H1 (cell line): ENCODE measurements around the gene DDR1. TPM values are rescaled to one million over a fixed set of nuclear protein-coding genes. Genes with fewer than 3 reads are reported as not detected.

Source experiments
- CTCF ChIA-PET: fragments of 300-600 bp; sonication (Branson Sonifier 250); formaldehyde crosslinking; loops from one replicate; lab custom pipeline; 2021; ENCODE audit not compliant: partially characterized antibody; lab: Charles Lee
- POLR2A ChIA-PET: fragments of 300-600 bp; sonication (Branson Sonifier 250); formaldehyde crosslinking; loops from one replicate; lab custom pipeline; 2021; ENCODE audit warnings: inconsistent platforms; ENCODE audit not compliant: partially characterized antibody; lab: Charles Lee
- DNase-seq, 2 experiments: peaks; one replicate each; pipeline versions ENCODE4 v3.0.0 to v3.0.0-alpha.2; 2010 to 2022; ENCODE audit warnings: low spot score in 2 of 2, low read depth in 1 of 2, mixed read lengths in 1 of 2
- FAIRE-seq: peaks from 2 replicates; lab custom pipeline; 2011; peaks lifted over from hg19 to GRCh38; lab: Jason Lieb, UNC
- H2AFZ ChIP-seq: 2 replicates; pipeline ENCODE4 v1.8.1; 2012; ENCODE audit warnings: low read length, inconsistent platforms
- H2AK5ac ChIP-seq: 2 replicates; pipeline ENCODE4 v1.6.1; 2013; ENCODE audit warnings: low read depth, low read length
- H2BK120ac ChIP-seq: replicated peaks from 2 replicates; pipeline ENCODE3; 2013; ENCODE audit warnings: low read depth, low read length, inconsistent platforms
- H2BK12ac ChIP-seq: 2 replicates; pipeline ENCODE4 v1.6.1; 2013; ENCODE audit warnings: low read depth, low read length
- H2BK15ac ChIP-seq: 2 replicates; pipeline ENCODE4 v1.6.1; 2013; ENCODE audit warnings: low read length
- H2BK20ac ChIP-seq: 2 replicates; pipeline ENCODE4 v1.6.1; 2013; ENCODE audit warnings: low read length
- H2BK5ac ChIP-seq: 2 replicates; pipeline ENCODE4 v1.6.1; 2013; ENCODE audit warnings: low read depth, low read length
- H3K14ac ChIP-seq: 2 replicates; pipeline ENCODE4 v1.6.1; 2013; ENCODE audit warnings: inconsistent platforms; ENCODE audit not compliant: insufficient read length
- H3K18ac ChIP-seq: 2 replicates; pipeline ENCODE4 v1.6.1; 2013; ENCODE audit warnings: low read length; ENCODE audit errors: extremely low read depth
- H3K23ac ChIP-seq: 2 replicates; pipeline ENCODE4 v1.6.1; 2013; ENCODE audit warnings: inconsistent platforms; ENCODE audit not compliant: insufficient read length
- H3K23me2 ChIP-seq: 2 replicates; pipeline ENCODE4 v1.6.1; 2013; ENCODE audit warnings: low read depth, low read length
- H3K27ac ChIP-seq: 2 replicates; pipeline ENCODE4 v1.6.1; 2011; ENCODE audit warnings: low read depth, low read length, inconsistent platforms
- H3K27me3 ChIP-seq, 4 experiments: replicated peaks in 1 of 4; 1 replicate in 1 of 4; 2 replicates in 3 of 4; pipeline versions ENCODE4 v1.6.1 to v1.8.1; 2011 to 2013; ENCODE audit warnings: low read length in 3 of 4, mild to moderate bottlenecking in 3 of 4, inconsistent platforms in 2 of 4, mixed read lengths in 2 of 4, moderate library complexity in 1 of 4; ENCODE audit not compliant: control insufficient read depth in 3 of 4, insufficient read depth in 3 of 4; ENCODE audit errors: extremely low read depth in 1 of 4
- H3K36me3 ChIP-seq, 4 experiments: 2 replicates each; pipeline versions ENCODE4 v1.6.1 to v1.8.1; 2011 to 2013; ENCODE audit warnings: mild to moderate bottlenecking in 4 of 4, low read length in 3 of 4, moderate library complexity in 2 of 4, control low read depth in 1 of 4, inconsistent platforms in 1 of 4; ENCODE audit not compliant: insufficient read depth in 4 of 4, control insufficient read depth in 2 of 4
- H3K4ac ChIP-seq: replicated peaks from 2 replicates; pipeline ENCODE3; 2013; ENCODE audit warnings: low read length, low read depth, mixed read lengths, inconsistent platforms; ENCODE audit not compliant: insufficient read length
- H3K4me1 ChIP-seq, 4 experiments: replicated peaks in 1 of 4; 1 replicate in 1 of 4; 2 replicates in 3 of 4; pipeline versions ENCODE4 v1.6.1 to v1.8.1; 2011 to 2013; ENCODE audit warnings: low read length in 3 of 4, inconsistent platforms in 2 of 4, mixed read lengths in 1 of 4; ENCODE audit not compliant: insufficient read depth in 4 of 4, control insufficient read depth in 3 of 4
- H3K4me2 ChIP-seq, 2 experiments: 2 replicates each; pipeline versions ENCODE4 v1.6.1 to v1.8.1; 2011 to 2013; ENCODE audit warnings: low read depth in 2 of 2, low read length in 2 of 2, control low read depth in 1 of 2, inconsistent platforms in 1 of 2, mild to moderate bottlenecking in 1 of 2; ENCODE audit not compliant: insufficient read depth in 1 of 2
- H3K4me3 ChIP-seq, 4 experiments: fragments of 200-600, 300-600 bp in 1 of 4; sonication (generic), shearing (Covaris generic), sonication (Bioruptor Twin) in 1 of 4; 2 replicates each; pipeline versions ENCODE4 v1.5.1 to v1.8.1; 2011 to 2016; ENCODE audit warnings: low read length in 4 of 4, low read depth in 3 of 4, control low read depth in 2 of 4, inconsistent platforms in 2 of 4, mild to moderate bottlenecking in 2 of 4, mixed read lengths in 1 of 4, moderate library complexity in 1 of 4; ENCODE audit not compliant: insufficient read depth in 2 of 4; ENCODE audit errors: extremely low read depth in 1 of 4
- H3K56ac ChIP-seq: replicated peaks from 2 replicates; pipeline ENCODE3; 2013; ENCODE audit warnings: low read depth, mild to moderate bottlenecking, mixed read lengths, low read length, inconsistent platforms; ENCODE audit not compliant: insufficient read length
- H3K79me1 ChIP-seq: 2 replicates; pipeline ENCODE4 v1.6.1; 2013; ENCODE audit warnings: low read depth, low read length, control low read depth
- H3K79me2 ChIP-seq, 2 experiments: 2 replicates each; pipeline versions ENCODE4 v1.6.1 to v1.8.1; 2012 to 2013; ENCODE audit warnings: low read length in 2 of 2, mild to moderate bottlenecking in 2 of 2, inconsistent platforms in 1 of 2; ENCODE audit not compliant: insufficient read depth in 2 of 2, control insufficient read depth in 1 of 2
- H3K9ac ChIP-seq, 4 experiments: replicated peaks in 1 of 4; 1 replicate in 1 of 4; 2 replicates in 3 of 4; pipeline versions ENCODE4 v1.6.1 to v1.8.1; 2011 to 2013; ENCODE audit warnings: low read depth in 3 of 4, low read length in 3 of 4, control low read depth in 2 of 4, mild to moderate bottlenecking in 2 of 4, moderate library complexity in 2 of 4, inconsistent platforms in 1 of 4; ENCODE audit errors: extremely low read depth in 1 of 4
- H3K9me3 ChIP-seq, 2 experiments: 2 replicates each; pipeline versions ENCODE4 v1.6.1 to v1.8.1; 2012 to 2013; ENCODE audit warnings: mild to moderate bottlenecking in 2 of 2, moderate library complexity in 2 of 2, control low read depth in 1 of 2, inconsistent platforms in 1 of 2, low read depth in 1 of 2, low read length in 1 of 2, mixed read lengths in 1 of 2; ENCODE audit not compliant: insufficient read depth in 2 of 2
- H4K20me1 ChIP-seq, 2 experiments: replicated peaks in 1 of 2; 2 replicates each; pipeline versions ENCODE3 to v1.8.1; 2011 to 2013; ENCODE audit warnings: inconsistent platforms in 2 of 2, low read length in 2 of 2, mild to moderate bottlenecking in 1 of 2; ENCODE audit not compliant: insufficient read depth in 2 of 2, control insufficient read depth in 1 of 2
- H4K5ac ChIP-seq: 2 replicates; pipeline ENCODE4 v1.6.1; 2013; ENCODE audit warnings: low read length, low read depth, mixed read lengths, inconsistent platforms; ENCODE audit not compliant: insufficient read length
- H4K8ac ChIP-seq: 2 replicates; pipeline ENCODE4 v1.8.0; 2013; ENCODE audit warnings: mild to moderate bottlenecking, moderate library complexity, low read length, inconsistent platforms; ENCODE audit not compliant: insufficient read depth; ENCODE audit errors: extremely low read depth
- H4K91ac ChIP-seq: replicated peaks from 2 replicates; pipeline ENCODE3; 2013; ENCODE audit warnings: low read length, mixed read lengths, inconsistent platforms; ENCODE audit not compliant: insufficient read length
- CBX8 ChIP-seq: fragments of 300-800, 300-1000 bp; sonication (generic); IDR thresholded peaks from 2 replicates; pipeline ENCODE4 v1.7.1; 2016; ENCODE audit warnings: low read depth, low read length, borderline replicate concordance
- JUN ChIP-seq: IDR thresholded peaks from 2 replicates; pipeline ENCODE4 v1.6.1; 2011; ENCODE audit warnings: low read depth, mild to moderate bottlenecking, improper control_type of control experiment, low read length
- KDM1A ChIP-seq: fragments of 200-600, 300-600 bp; sonication (generic); IDR thresholded peaks from 2 replicates; pipeline ENCODE4 v1.7.1; 2016; ENCODE audit warnings: mild to moderate bottlenecking, low read length, borderline replicate concordance
- KDM5A ChIP-seq: fragments of 200-600 bp; IDR thresholded peaks from 2 replicates; pipeline ENCODE4 v1.7.1; 2012; ENCODE audit warnings: mild to moderate bottlenecking, low read length, inconsistent platforms, mixed read lengths
- MAFK ChIP-seq: IDR thresholded peaks from 2 replicates; pipeline ENCODE4 v1.6.1; 2012; ENCODE audit warnings: low read depth, mild to moderate bottlenecking, improper control_type of control experiment, low read length
- RAD21 ChIP-seq, 2 experiments: IDR thresholded peaks in 1 of 2; conservative IDR thresholded peaks in 1 of 2; 2 replicates each; pipeline ENCODE4 v1.6.1; 2011; ENCODE audit warnings: low read depth in 2 of 2, low read length in 2 of 2, improper control_type of control experiment in 1 of 2, inconsistent platforms in 1 of 2, mild to moderate bottlenecking in 1 of 2, moderate library complexity in 1 of 2
- WGBS, 2 experiments: shearing (Covaris generic) in 1 of 2; methylation state at CpG; one replicate each; pipeline versions ENCODE4 v1.1.6 to v1.1.7; 2013 to 2015; ENCODE audit warnings: low lambda C conversion rate in 2 of 2, mixed read lengths in 2 of 2, inconsistent platforms in 1 of 2, low coverage in 1 of 2, missing lambda C conversion rate in 1 of 2; ENCODE audit not compliant: insufficient replicate concordance in 2 of 2, insufficient coverage in 1 of 2, insufficient read length in 1 of 2; ENCODE audit errors: extremely low coverage in 1 of 2, missing lambda C conversion rate in 1 of 2; 5-methylcytosine and 5-hydroxymethylcytosine counted together
- polyA plus RNA-seq, 7 experiments: library from polyadenylated mRNA; depleted of rRNA in 3 of 7; stranded (reverse) in 5 of 7; unstranded in 2 of 7; fragments of >200 nt in 5 of 7; fragments of 200-250 nt in 2 of 7; gene quantifications; 1 replicate in 5 of 7; 2 replicates in 1 of 7; 4 replicates in 1 of 7; pipeline versions ENCODE4 v1.2.1 to v1.2.3, GENCODE V29; 2011 to 2013; ENCODE audit warnings: missing spikeins in 2 of 7, mixed read lengths in 2 of 7
- total RNA-seq: library from RNA; stranded (reverse); fragmentation: NEBNext Ultra II Directional; extraction: Animal tissue kit (Norgen Biotek cat#: 25700); gene quantifications from 2 replicates; pipeline ENCODE4 v1.2.1, GENCODE V29; 2021

The DDR1 gene
- total and polyA plus RNA-seq, 2 of the 8 experiments (the other 6 are each of a cell fraction or from before 2014, with no cell fraction given) = 99.4 to 181 TPM

DNA sequence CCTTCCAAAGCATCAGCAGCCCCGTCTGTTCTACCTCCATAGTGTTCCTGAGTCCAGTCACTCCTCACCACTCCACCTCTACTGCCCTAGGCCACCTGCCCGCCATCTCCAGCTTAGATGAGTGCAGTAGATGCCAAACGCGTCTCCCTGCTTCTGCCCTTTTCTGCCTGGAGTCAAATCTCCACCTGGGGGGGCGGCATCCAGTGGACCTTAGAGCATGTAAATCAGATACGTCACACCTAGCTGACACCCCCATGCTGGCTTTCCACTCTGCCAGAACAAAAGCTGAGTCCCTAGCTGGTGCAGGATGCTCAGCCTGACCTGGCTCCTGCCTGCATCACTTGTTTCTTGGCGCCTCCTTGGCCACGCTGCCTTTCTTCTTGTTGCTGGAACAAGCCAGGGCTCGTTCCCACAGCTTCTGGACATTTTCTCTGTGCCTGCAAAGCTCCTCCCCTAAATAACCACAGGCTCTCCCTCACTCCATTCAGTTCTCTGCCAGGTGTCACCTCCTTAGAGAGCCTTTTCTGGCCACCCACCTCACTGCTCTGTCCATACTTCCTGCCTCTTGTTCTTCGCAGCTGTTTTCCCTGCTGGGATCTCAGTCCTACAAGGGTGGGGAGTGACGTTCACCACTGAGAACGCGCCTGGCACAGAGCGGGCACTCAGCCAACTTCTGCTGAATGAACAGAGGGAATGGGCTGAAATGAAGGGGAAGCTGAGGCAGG is 5.8 kb downstream of the DDR1 start:
- no peak overlapping the region for H3K4me3 ChIP-seq
- CTCF ChIA-PET = interaction anchor here (0.5 to 29.0 kb wide), 16 partner anchors 8 to 302 kb away, joined by 3 to 610 read pairs (median 6); partner anchors contain the start of gene VARS2
- H3K4me2 ChIP-seq = no peak overlapping the region
- H2AFZ ChIP-seq = no peak overlapping the region
- H2BK120ac ChIP-seq = no peak overlapping the region
- peaks cover 19% of the 10 kb centered on the region for H3K79me1 ChIP-seq
- no peak overlapping the region for H4K91ac ChIP-seq
- no peak overlapping the region for H4K8ac ChIP-seq
- no peak for FAIRE-seq
- H3K4me1 ChIP-seq = peaks cover 6 to 23% (median 18%) of the 10 kb centered on the region in 4 experiments
- H3K79me2 ChIP-seq = peaks cover 6 to 60% of the 10 kb centered on the region in 2 experiments
- 82% methylated on average over 14 of the region's 14 CpGs; no CpG with 5 or more reads in 1 of the 2 experiments for WGBS, 2 experiments
- peaks cover 4 to 37% of the 10 kb centered on the region in 2 experiments for H4K20me1 ChIP-seq
- POLR2A ChIA-PET = interaction anchor here (0.7 to 19.5 kb wide), 7 partner anchors 8 to 148 kb away, joined by 3 to 452 read pairs (median 4); no protein-coding TSS in a partner anchor
- peaks cover 18% of the 10 kb centered on the region for H3K23me2 ChIP-seq
- peak overlapping the region; percentile 75 for H2BK5ac ChIP-seq
- no peak overlapping the region for H2BK15ac ChIP-seq
- 0 out of 2 replicates have a peak overlapping the region, but pooled peaks have one; percentile 30 for H2AK5ac ChIP-seq
- H3K23ac ChIP-seq = no peak overlapping the region
- H3K4ac ChIP-seq = no peak overlapping the region
- no peak for DNase-seq
- TF ChIP-seq JUN (no peak), MAFK (no peak), KDM1A (no peak), RAD21 (IDR thresholded peaks at IDR 0.05 in 1 of 2, conservative IDR thresholded peaks at IDR 0.05 in 1 of 2; ENCODE audit: low read depth in 2 of 2, low read length in 2 of 2) (no peak), KDM5A (no peak), CBX8 (no peak)
- H3K9me3 ChIP-seq = no peaks in the 10 kb centered on the region
- H3K14ac ChIP-seq = no peak overlapping the region
- peak overlapping the region; percentile 61; the same call in 1 of the 2 replicates for H2BK20ac ChIP-seq
- no peak overlapping the region for H4K5ac ChIP-seq
- no peak overlapping the region for H3K9ac ChIP-seq
- H3K36me3 ChIP-seq = peaks cover 35 to 65% (median 54%) of the 10 kb centered on the region in 4 experiments
- H3K27me3 ChIP-seq = no peaks in the 10 kb centered on the region
- no peak overlapping the region for H2BK12ac ChIP-seq
- H3K56ac ChIP-seq = no peak overlapping the region
- no peak overlapping the region for H3K18ac ChIP-seq
- 0 out of 2 replicates have a peak overlapping the region, but pooled peaks have one; percentile 16 for H3K27ac ChIP-seq
